HEK293 (cell line): ENCODE data around the gene NPPA.

Experiments
- BCL11A ChIP-seq: fragments of 450-650 bp; formaldehyde crosslinking; IDR thresholded peaks from 2 replicates; pipeline ENCODE4 v1.5.1; 2016; ENCODE audit warnings: low read depth, missing biosample characterization, missing genetic modification characterization
- CTCF ChIP-seq: fragments of 450-650 bp; formaldehyde crosslinking; IDR thresholded peaks from 2 replicates; pipeline ENCODE4 v1.5.1; 2016; ENCODE audit warnings: missing biosample characterization, missing genetic modification characterization
- OSR2 ChIP-seq: fragments of 450-650 bp; formaldehyde crosslinking; IDR thresholded peaks from 2 replicates; pipeline ENCODE4 v1.5.1; 2016; ENCODE audit warnings: missing biosample characterization, missing genetic modification characterization
- PATZ1 ChIP-seq: fragments of 450-650 bp; formaldehyde crosslinking; IDR thresholded peaks from 2 replicates; pipeline ENCODE4 v1.5.1; 2016; ENCODE audit warnings: missing biosample characterization, missing genetic modification characterization
- PRDM10 ChIP-seq: fragments of 450-650 bp; formaldehyde crosslinking; IDR thresholded peaks from 2 replicates; pipeline ENCODE4 v1.5.1; 2016; ENCODE audit warnings: missing biosample characterization, missing genetic modification characterization
- REST ChIP-seq: fragments of 450-650 bp; formaldehyde crosslinking; IDR thresholded peaks from 2 replicates; pipeline ENCODE4 v1.5.1; 2016; ENCODE audit warnings: missing biosample characterization, missing genetic modification characterization
- SP2 ChIP-seq: fragments of 450-650 bp; formaldehyde crosslinking; IDR thresholded peaks from 2 replicates; pipeline ENCODE4 v1.5.1; 2016; ENCODE audit warnings: missing biosample characterization, missing genetic modification characterization
- ZBTB1 ChIP-seq: fragments of 450-650 bp; formaldehyde crosslinking; IDR thresholded peaks from 2 replicates; pipeline ENCODE4 v1.5.1; 2016; ENCODE audit warnings: missing biosample characterization, missing genetic modification characterization
- ZNF148 ChIP-seq: fragments of 450-650 bp; formaldehyde crosslinking; IDR thresholded peaks from 2 replicates; pipeline ENCODE4 v1.5.0; 2017; ENCODE audit warnings: missing biosample characterization, missing genetic modification characterization, borderline replicate concordance
- ZNF169 ChIP-seq: fragments of 450-650 bp; formaldehyde crosslinking; IDR thresholded peaks from 2 replicates; pipeline ENCODE4 v1.5.1; 2016; ENCODE audit warnings: missing biosample characterization, missing genetic modification characterization
- ZNF274 ChIP-seq, 2 experiments: fragments of 200-500 bp in 1 of 2; fragments of 450-650 bp in 1 of 2; sonication (Bioruptor generic) in 1 of 2; formaldehyde crosslinking in 1 of 2; IDR thresholded peaks; 2 replicates each; pipeline versions ENCODE4 v1.5.1 to v1.6.1; 2014 to 2016; ENCODE audit warnings: borderline replicate concordance in 1 of 2, inconsistent platforms in 1 of 2, low read length in 1 of 2, missing biosample characterization in 1 of 2, missing genetic modification characterization in 1 of 2
- ZNF292 ChIP-seq: fragments of 450-650 bp; formaldehyde crosslinking; IDR thresholded peaks from 2 replicates; pipeline ENCODE4 v1.5.1; 2016; ENCODE audit warnings: low read depth, missing biosample characterization, missing genetic modification characterization, borderline replicate concordance
- ZNF571 ChIP-seq: fragments of 450-650 bp; formaldehyde crosslinking; IDR thresholded peaks from 2 replicates; pipeline ENCODE4 v1.5.0; 2017; ENCODE audit warnings: missing biosample characterization, missing genetic modification characterization

GRCh38 chr1:11799099-11799498 lies 48.5 kb downstream of the NPPA start:
- TF ChIP-seq ZNF292 (tag by site-specific recombination) (no peak), ZNF571 (tag by site-specific recombination) (no peak), ZBTB1 (no peak), CTCF (tag by site-specific recombination) (no peak), ZNF148 (tag by site-specific recombination) (no peak), BCL11A (tag by site-specific recombination) (no peak), ZNF274 (IDR thresholded peaks at IDR 0.05; ENCODE audit: low read length) (no peak), ZNF274 (tag by site-specific recombination; IDR thresholded peaks at IDR 0.05; ENCODE audit: borderline replicate concordance) (no peak), SP2 (tag by site-specific recombination) (no peak), OSR2 (no peak), PRDM10 (no peak), REST (tag by site-specific recombination) (no peak), ZNF169 (tag by site-specific recombination) (no peak), PATZ1 (tag by site-specific recombination) (no peak)
